Astrocyte (in vitro differentiated cells and primary cell): ENCODE data around the gene GIPR. TPM values are rescaled to one million over a fixed set of nuclear protein-coding genes. Genes with fewer than 3 reads are reported as not detected.

ENCODE experiments used
- DNase-seq: peaks from one replicate; pipeline ENCODE4 v3.0.0-alpha.2; 2010; ENCODE audit warnings: low read depth
- FAIRE-seq: peaks from 2 replicates; lab custom pipeline; 2011; peaks lifted over from hg19 to GRCh38; lab: Jason Lieb, UNC
- H2AFZ ChIP-seq: 2 replicates; pipeline ENCODE4 v1.6.0; 2012; ENCODE audit warnings: low read depth, low read length, inconsistent platforms
- H3K27ac ChIP-seq: 2 replicates; pipeline ENCODE4 v1.5.1; 2011; ENCODE audit warnings: low read depth, low read length, inconsistent platforms
- H3K27me3 ChIP-seq: 2 replicates; pipeline ENCODE4 v1.6.0; 2011; ENCODE audit warnings: low read length, inconsistent platforms; ENCODE audit not compliant: insufficient read depth
- H3K36me3 ChIP-seq: 2 replicates; pipeline ENCODE4 v1.5.1; 2011; ENCODE audit warnings: low read length, inconsistent platforms; ENCODE audit not compliant: insufficient read depth
- H3K4me1 ChIP-seq: 2 replicates; pipeline ENCODE4 v1.5.1; 2011; ENCODE audit warnings: low read length, inconsistent platforms; ENCODE audit not compliant: insufficient read depth
- H3K4me2 ChIP-seq: 2 replicates; pipeline ENCODE4 v1.6.0; 2012; ENCODE audit warnings: low read length, inconsistent platforms
- H3K4me3 ChIP-seq: 2 replicates; pipeline ENCODE4 v1.5.1; 2011; ENCODE audit warnings: low read depth, mild to moderate bottlenecking, low read length, inconsistent platforms; ENCODE audit not compliant: insufficient read depth
- H3K79me2 ChIP-seq: 2 replicates; pipeline ENCODE4 v1.6.0; 2012; ENCODE audit warnings: mild to moderate bottlenecking, low read length, inconsistent platforms; ENCODE audit not compliant: insufficient read depth
- H3K9ac ChIP-seq: 2 replicates; pipeline ENCODE4 v1.6.0; 2012; ENCODE audit warnings: mild to moderate bottlenecking, low read length, inconsistent platforms
- H3K9me3 ChIP-seq: 2 replicates; pipeline ENCODE4 v1.5.1; 2012; ENCODE audit warnings: low read depth, mild to moderate bottlenecking, low read length, inconsistent platforms; ENCODE audit not compliant: insufficient read depth
- H4K20me1 ChIP-seq: 2 replicates; pipeline ENCODE4 v1.6.0; 2012; ENCODE audit warnings: low read length, inconsistent platforms; ENCODE audit not compliant: insufficient read depth
- H3K27ac Mint-ChIP-seq: one replicate; pipeline ENCODE4 v1.8.0; 2021; ENCODE audit warnings: mild to moderate bottlenecking, mixed read lengths; ENCODE audit not compliant: unreplicated experiment
- H3K27me3 Mint-ChIP-seq: one replicate; pipeline ENCODE4 v1.8.0; 2021; ENCODE audit warnings: low read depth, mixed read lengths; ENCODE audit not compliant: unreplicated experiment
- H3K36me3 Mint-ChIP-seq: one replicate; pipeline ENCODE4 v1.8.0; 2021; ENCODE audit warnings: low read depth, mixed read lengths; ENCODE audit not compliant: unreplicated experiment
- H3K4me1 Mint-ChIP-seq: one replicate; pipeline ENCODE4 v1.8.0; 2021; ENCODE audit warnings: low read depth, mixed read lengths; ENCODE audit not compliant: unreplicated experiment
- H3K4me3 Mint-ChIP-seq: one replicate; pipeline ENCODE4 v1.8.0; 2021; ENCODE audit warnings: mild to moderate bottlenecking, moderate library complexity, mixed read lengths; ENCODE audit not compliant: unreplicated experiment
- H3K9me3 Mint-ChIP-seq: one replicate; pipeline ENCODE4 v1.8.0; 2021; ENCODE audit warnings: mild to moderate bottlenecking, mixed read lengths; ENCODE audit not compliant: unreplicated experiment
- CTCF ChIP-seq: IDR thresholded peaks from 2 replicates; pipeline ENCODE4 v1.5.1; 2011; ENCODE audit warnings: low read depth, mild to moderate bottlenecking, inconsistent platforms, low read length, moderate library complexity; ENCODE audit not compliant: insufficient read depth
- EZH2 ChIP-seq: IDR thresholded peaks from 2 replicates; pipeline ENCODE4 v1.6.1; 2012; ENCODE audit warnings: mild to moderate bottlenecking, low read length, inconsistent platforms; ENCODE audit not compliant: insufficient read depth
- total RNA-seq: library from RNA; stranded (reverse); gene quantifications from 2 replicates; pipeline ENCODE4 v1.2.1, GENCODE V29; 2021

Gene GIPR
- total RNA-seq, 1 donor from 2014 or later, result 4.4 TPM

GRCh38 chr19:45664575-45664974 lies 3.4 kb upstream of the GIPR start:
- H2AFZ ChIP-seq, result no peak overlapping the region
- peaks cover 6% of the 10 kb centered on the region for H3K4me1 Mint-ChIP-seq
- no peak for FAIRE-seq
- H3K27me3 ChIP-seq, result peaks cover 14% of the 10 kb centered on the region
- no peak for DNase-seq
- no peak for TF ChIP-seq EZH2
- TF ChIP-seq CTCF, result no peak
- no peaks in the 10 kb centered on the region for H3K9me3 ChIP-seq
- H3K79me2 ChIP-seq, result no peaks in the 10 kb centered on the region
- no peaks in the 10 kb centered on the region for H4K20me1 ChIP-seq
- H3K4me1 ChIP-seq, result peaks cover 7% of the 10 kb centered on the region
- no peaks in the 10 kb centered on the region for H3K36me3 ChIP-seq
- no peak overlapping the region for H3K4me3 ChIP-seq
- no peak overlapping the region for H3K27ac Mint-ChIP-seq
- no peak overlapping the region for H3K4me3 Mint-ChIP-seq
- no peak overlapping the region for H3K27ac ChIP-seq
- no peak overlapping the region for H3K9ac ChIP-seq
- no peaks in the 10 kb centered on the region for H3K9me3 Mint-ChIP-seq
- H3K4me2 ChIP-seq, result no peak overlapping the region
- peaks cover 13% of the 10 kb centered on the region for H3K27me3 Mint-ChIP-seq
- no peaks in the 10 kb centered on the region for H3K36me3 Mint-ChIP-seq

DNA sequence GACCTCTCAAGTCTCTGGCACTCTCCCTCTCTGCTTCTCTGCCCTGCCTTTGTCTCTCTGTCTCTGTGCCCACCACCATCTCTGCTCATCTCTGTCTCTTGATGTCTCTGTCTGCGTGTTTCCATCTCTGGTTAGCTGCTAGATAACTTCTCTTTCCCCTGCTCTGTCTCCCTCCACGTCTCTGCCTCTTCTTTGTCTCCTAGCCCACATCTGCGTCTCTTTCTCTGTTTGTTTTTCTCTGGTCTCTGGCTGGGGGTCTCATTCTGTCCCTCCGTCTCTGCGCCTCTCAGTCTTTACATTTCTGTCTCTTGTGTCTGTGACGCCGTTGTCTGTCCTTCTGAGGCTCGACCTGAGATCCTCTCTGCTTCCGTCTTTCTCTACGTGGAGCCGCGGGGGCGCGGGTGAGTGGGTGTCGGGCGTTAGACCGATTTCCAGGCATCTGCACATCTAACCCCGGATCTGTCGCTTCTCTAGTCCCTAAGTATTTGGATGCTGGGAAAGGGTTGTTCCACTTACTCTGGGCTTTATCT lies 386 bp downstream of the GIPR start:
- Mint-ChIP-seq H3K36me3 (peaks cover 5% of the 10 kb centered on the region), H3K27ac (peak overlapping the region; percentile 79), H3K4me3 (peak overlapping the region; percentile 93), H3K4me1 (peaks cover 6% of the 10 kb centered on the region), H3K27me3 (peaks cover 3% of the 10 kb centered on the region), H3K9me3 (no peaks in the 10 kb centered on the region)
- H3K4me3 ChIP-seq, result peak overlapping the region; percentile 29
- H2AFZ ChIP-seq, result peak overlapping the region; percentile 66
- DNase-seq, result no peak
- H3K4me2 ChIP-seq, result peak overlapping the region; percentile 82
- H3K4me1 ChIP-seq, result peaks cover 7% of the 10 kb centered on the region
- no peaks in the 10 kb centered on the region for H3K36me3 ChIP-seq
- TF ChIP-seq CTCF, result no peak
- TF ChIP-seq EZH2, result no peak
- H3K79me2 ChIP-seq, result no peaks in the 10 kb centered on the region
- no peak for FAIRE-seq
- no peaks in the 10 kb centered on the region for H3K9me3 ChIP-seq
- H3K27ac ChIP-seq, result no peak overlapping the region
- H4K20me1 ChIP-seq, result no peaks in the 10 kb centered on the region
- peaks cover 14% of the 10 kb centered on the region for H3K27me3 ChIP-seq
- peak overlapping the region; percentile 21 for H3K9ac ChIP-seq

GRCh38 chr19:45670670-45671453 lies 2.8 kb downstream of the GIPR start:
- no peak overlapping the region for H2AFZ ChIP-seq
- no peaks in the 10 kb centered on the region for H3K79me2 ChIP-seq
- peaks cover 7% of the 10 kb centered on the region for H3K4me1 ChIP-seq
- H3K9me3 ChIP-seq, result no peaks in the 10 kb centered on the region
- Mint-ChIP-seq H3K9me3 (no peaks in the 10 kb centered on the region), H3K4me1 (peaks cover 6% of the 10 kb centered on the region), H3K4me3 (peak overlapping the region; percentile 78), H3K36me3 (peaks cover 5% of the 10 kb centered on the region), H3K27me3 (peaks cover 7% of the 10 kb centered on the region), H3K27ac (no peak overlapping the region)
- TF ChIP-seq EZH2, result no peak
- no peak for TF ChIP-seq CTCF
- no peaks in the 10 kb centered on the region for H3K36me3 ChIP-seq
- H3K4me2 ChIP-seq, result peak overlapping the region; percentile 33
- no peak overlapping the region for H3K4me3 ChIP-seq
- no peak for FAIRE-seq
- H4K20me1 ChIP-seq, result no peaks in the 10 kb centered on the region
- H3K9ac ChIP-seq, result no peak overlapping the region
- H3K27me3 ChIP-seq, result peaks cover 14% of the 10 kb centered on the region
- H3K27ac ChIP-seq, result no peak overlapping the region
- no peak for DNase-seq
